Fibroblast of upper back skin (primary cell): ENCODE measurements around the gene NKTR.

Experiments
- DNase-seq: peaks from one replicate; pipeline ENCODE4 v3.0.0-alpha.2; 2013

The NKTR gene

GRCh38 chr3:42662813-42663535 is 62.5 kb downstream of the NKTR start:
- DNase-seq, result no peak

- DNase-seq, result no peak
Measured at GRCh38 chr3:42663581-42664437, 63.3 kb downstream of the NKTR start.

- no peak for DNase-seq
Measured at GRCh38 chr3:42664438-42664803, 63.9 kb downstream of the NKTR start.

- DNase-seq, result no peak
Measured at GRCh38 chr3:42665050-42665878, 64.8 kb downstream of the NKTR start.

- DNase-seq, result no peak
Measured at GRCh38 chr3:42666022-42666421, 65.5 kb downstream of the NKTR start.

- DNase-seq, result no peak
Measured at GRCh38 chr3:42666577-42666998, 66.1 kb downstream of the NKTR start.

- DNase-seq, result no peak
Measured at GRCh38 chr3:42667096-42667522, 66.6 kb downstream of the NKTR start.

- DNase-seq, result peak; percentile 14
Measured at GRCh38 chr3:42667523-42668412, 67.3 kb downstream of the NKTR start.

GRCh38 chr3:42668413-42668760 is 67.9 kb downstream of the NKTR start:
- DNase-seq, result no peak

GRCh38 chr3:42668793-42669217 is 68.3 kb downstream of the NKTR start:
- peak; percentile 13 for DNase-seq

GRCh38 chr3:42670051-42670576 is 69.6 kb downstream of the NKTR start:
- no peak for DNase-seq

GRCh38 chr3:42670670-42671069 is 70.2 kb downstream of the NKTR start:
- DNase-seq, result no peak

GRCh38 chr3:42672515-42672914 is 72.0 kb downstream of the NKTR start:
- no peak for DNase-seq

- no peak for DNase-seq
Measured at GRCh38 chr3:42673082-42673481, 72.6 kb downstream of the NKTR start.

- DNase-seq, result peak; percentile 25
Measured at GRCh38 chr3:42674146-42674545, 73.7 kb downstream of the NKTR start.

- no peak for DNase-seq
Measured at GRCh38 chr3:42675909-42676308, 75.4 kb downstream of the NKTR start.

- DNase-seq, result no peak
Measured at GRCh38 chr3:42678447-42678846, 78.0 kb downstream of the NKTR start.

GRCh38 chr3:42680271-42680670 is 79.8 kb downstream of the NKTR start:
- no peak for DNase-seq

- peak; percentile 14 for DNase-seq
Measured at GRCh38 chr3:42680806-42681205, 80.3 kb downstream of the NKTR start.

- DNase-seq, result no peak
Measured at GRCh38 chr3:42681361-42682038, 81.0 kb downstream of the NKTR start.

- DNase-seq, result no peak
Measured at GRCh38 chr3:42682301-42683070, 82.0 kb downstream of the NKTR start.
